SU-DHL-6 (cell line): ENCODE results near the gene TCEANC2.
"Not testable (repeated sequence)": the region's sequence is repeated elsewhere in the genome, so short reads cannot be mapped to it uniquely, and the experiment has no call there.

ENCODE experiments used
- H2AFZ ChIP-seq: fragments of 200-600 bp; sonication (generic); 2 replicates; pipeline ENCODE4 v1.6.1; 2014; ENCODE audit warnings: low read depth, mild to moderate bottlenecking, moderate library complexity, mixed read lengths, antibody characterized with exemption, low read length; ENCODE audit not compliant: severe bottlenecking
- H3F3A ChIP-seq: fragments of 200-600 bp; shearing (Covaris generic); 2 replicates; pipeline ENCODE4 v1.6.0; 2016; ENCODE audit warnings: antibody characterized with exemption, mild to moderate bottlenecking; ENCODE audit not compliant: insufficient read depth
- H3K27ac ChIP-seq: fragments of 200-600 bp; sonication (generic); 2 replicates; pipeline ENCODE4 v1.5.1; 2016; ENCODE audit warnings: low read depth, mild to moderate bottlenecking, low read length, moderate library complexity, mixed read lengths
- H3K27me3 ChIP-seq: fragments of 200-600 bp; sonication (generic), shearing (Covaris generic); 2 replicates; pipeline ENCODE4 v1.6.0; 2014; ENCODE audit warnings: mild to moderate bottlenecking, low read length
- H3K36me3 ChIP-seq: fragments of 200-600 bp; sonication (generic); 2 replicates; pipeline ENCODE4 v1.6.1; 2014; ENCODE audit warnings: mild to moderate bottlenecking, low read length, mixed read lengths
- H3K4me2 ChIP-seq: fragments of 300-600, 200-600 bp; shearing (Covaris generic), sonication (generic); 2 replicates; pipeline ENCODE4 v1.6.0; 2014; ENCODE audit warnings: low read length, low read depth, mild to moderate bottlenecking; ENCODE audit not compliant: poor library complexity, severe bottlenecking
- H3K4me3 ChIP-seq: fragments of 200-600 bp; sonication (generic); 2 replicates; pipeline ENCODE4 v1.5.1; 2014; ENCODE audit warnings: antibody characterized with exemption, low read length, mild to moderate bottlenecking, mixed read lengths; ENCODE audit not compliant: insufficient read depth, poor library complexity, severe bottlenecking
- H3K79me2 ChIP-seq: fragments of 200-600 bp; sonication (generic); 2 replicates; pipeline ENCODE4 v1.6.1; 2014; ENCODE audit warnings: mild to moderate bottlenecking, low read length, moderate library complexity; ENCODE audit not compliant: insufficient read depth
- H3K9ac ChIP-seq: fragments of 200-600 bp; sonication (generic); 2 replicates; pipeline ENCODE4 v1.7.0; 2014; ENCODE audit warnings: mild to moderate bottlenecking, low read length
- H3K9me2 ChIP-seq: fragments of 200-600 bp; sonication (generic); replicated peaks from 2 replicates; pipeline ENCODE4 v1.6.1; 2014; ENCODE audit warnings: low read length; ENCODE audit not compliant: insufficient read depth
- H3K9me3 ChIP-seq: fragments of 200-600 bp; sonication (generic); 2 replicates; pipeline ENCODE4 v1.6.1; 2014; ENCODE audit warnings: low read length, mixed read lengths; ENCODE audit not compliant: insufficient read depth
- H4K20me1 ChIP-seq: fragments of 200-600 bp; sonication (generic); 2 replicates; pipeline ENCODE4 v1.6.1; 2014; ENCODE audit warnings: low read depth, mild to moderate bottlenecking, antibody characterized with exemption, low read length, moderate library complexity, mixed read lengths
- EZH2phosphoT487 ChIP-seq: fragments of 200-600 bp; sonication (generic), shearing (Covaris generic); conservative IDR thresholded peaks from 2 replicates; pipeline ENCODE4 v1.6.1; 2018; ENCODE audit warnings: mild to moderate bottlenecking, antibody characterized with exemption, low read length, moderate library complexity, mixed read lengths
- TF ChIP-seq, protein P1 (sequence below): fragments of 200-600 bp; sonication (generic); IDR thresholded peaks from one replicate; pipeline ENCODE4 v1.5.1; 2017; ENCODE audit warnings: antibody characterized with exemption, mild to moderate bottlenecking, low read length, moderate library complexity; ENCODE audit not compliant: insufficient read depth, poor library complexity, severe bottlenecking

The TCEANC2 gene

DNA sequence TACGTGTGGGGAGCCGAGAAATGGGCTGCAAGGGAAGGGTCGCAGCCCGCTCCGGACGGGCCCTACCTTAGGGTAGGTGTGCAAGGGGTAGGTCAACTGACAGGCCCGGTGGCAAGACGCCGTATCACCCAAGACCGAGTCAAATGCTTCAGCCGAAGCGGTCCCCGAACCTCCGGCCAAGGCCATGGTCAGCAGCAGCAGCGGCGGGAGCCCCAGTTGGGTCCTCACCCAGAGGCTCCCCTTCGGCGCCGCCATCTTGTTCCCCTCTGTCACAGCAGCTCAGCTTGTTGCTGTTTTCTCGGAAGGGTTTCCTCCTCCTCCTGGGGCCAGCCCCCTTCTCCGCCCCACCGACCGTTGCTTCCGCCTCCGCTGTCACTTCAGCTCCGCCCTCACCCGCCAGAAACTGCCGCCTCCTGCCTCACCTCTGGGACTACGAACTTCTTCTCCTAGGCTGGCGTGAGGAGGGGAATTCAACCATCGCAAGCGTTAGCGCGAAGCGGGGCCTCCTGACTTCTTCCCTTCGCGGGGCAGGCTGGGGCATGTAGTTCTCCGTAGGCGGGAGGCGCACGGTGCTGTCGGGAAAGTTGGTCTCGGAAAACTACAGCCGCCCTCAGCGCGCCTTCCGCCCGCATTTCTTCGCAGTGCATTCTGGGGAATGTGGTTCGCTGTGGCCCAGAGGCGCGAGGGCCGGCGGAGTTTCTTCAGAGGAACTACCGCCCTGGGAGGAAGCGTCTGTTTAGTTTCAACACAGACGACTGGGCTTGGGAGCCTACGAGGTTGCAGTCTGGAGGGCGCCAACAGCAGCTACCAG lies at the start of gene TCEANC2, which contains the start of gene TMEM59:
TCEANC2 (plus strand) TSS at position 675 of the 811 bp plus-strand sequence. CDS start 815 bp downstream, outside the sequence.
TMEM59 (minus strand) TSS at position 271 of the 811 bp plus-strand sequence; CDS start at position 255, 16 bp downstream.
- H3K27ac ChIP-seq = peak within 1 kb of the TSS; percentile 76
- no peaks in the 10 kb centered on the region for H3K9me3 ChIP-seq
- TF ChIP-seq, protein P1, sequence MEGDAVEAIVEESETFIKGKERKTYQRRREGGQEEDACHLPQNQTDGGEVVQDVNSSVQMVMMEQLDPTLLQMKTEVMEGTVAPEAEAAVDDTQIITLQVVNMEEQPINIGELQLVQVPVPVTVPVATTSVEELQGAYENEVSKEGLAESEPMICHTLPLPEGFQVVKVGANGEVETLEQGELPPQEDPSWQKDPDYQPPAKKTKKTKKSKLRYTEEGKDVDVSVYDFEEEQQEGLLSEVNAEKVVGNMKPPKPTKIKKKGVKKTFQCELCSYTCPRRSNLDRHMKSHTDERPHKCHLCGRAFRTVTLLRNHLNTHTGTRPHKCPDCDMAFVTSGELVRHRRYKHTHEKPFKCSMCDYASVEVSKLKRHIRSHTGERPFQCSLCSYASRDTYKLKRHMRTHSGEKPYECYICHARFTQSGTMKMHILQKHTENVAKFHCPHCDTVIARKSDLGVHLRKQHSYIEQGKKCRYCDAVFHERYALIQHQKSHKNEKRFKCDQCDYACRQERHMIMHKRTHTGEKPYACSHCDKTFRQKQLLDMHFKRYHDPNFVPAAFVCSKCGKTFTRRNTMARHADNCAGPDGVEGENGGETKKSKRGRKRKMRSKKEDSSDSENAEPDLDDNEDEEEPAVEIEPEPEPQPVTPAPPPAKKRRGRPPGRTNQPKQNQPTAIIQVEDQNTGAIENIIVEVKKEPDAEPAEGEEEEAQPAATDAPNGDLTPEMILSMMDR = no peak
- TF ChIP-seq EZH2phosphoT487 = no peak
- H3K27me3 ChIP-seq = no peaks in the 10 kb centered on the region
- no peaks in the 10 kb centered on the region for H4K20me1 ChIP-seq
- peaks cover 57% of the 10 kb centered on the region for H3K79me2 ChIP-seq
- no peaks in the 10 kb centered on the region for H3K9me2 ChIP-seq
- peak within 1 kb of the TSS; percentile 92 for H3K4me3 ChIP-seq
- no peaks in the 10 kb centered on the region for H3K36me3 ChIP-seq
- peak within 1 kb of the TSS; percentile 92 for H3K4me2 ChIP-seq
- peak within 1 kb of the TSS; percentile 87 for H2AFZ ChIP-seq
- peak within 1 kb of the TSS; percentile 93 for H3K9ac ChIP-seq
- peaks cover 8% of the 10 kb centered on the region for H3F3A ChIP-seq

GRCh38 chr1:54003750-54004480 lies 49.5 kb upstream of the TCEANC2 start:
- H3K79me2 ChIP-seq, H3F3A ChIP-seq, H3K27me3 ChIP-seq, H3K4me3 ChIP-seq, H3K27ac ChIP-seq, H3K36me3 ChIP-seq, H3K9ac ChIP-seq, H3K9me2 ChIP-seq, H2AFZ ChIP-seq, H4K20me1 ChIP-seq, H3K4me2 ChIP-seq, H3K9me3 ChIP-seq: not testable (repeated sequence)

- Histone ChIP-seq H3K9me2 (no peaks in the 10 kb centered on the region), H3K4me3 (no peak overlapping the region), H3K4me2 (no peak overlapping the region), H3K9me3 (no peaks in the 10 kb centered on the region), H3K79me2 (no peaks in the 10 kb centered on the region), H4K20me1 (no peaks in the 10 kb centered on the region), H3K36me3 (no peaks in the 10 kb centered on the region), H3K27me3 (no peaks in the 10 kb centered on the region), H3K9ac (no peak overlapping the region), H3K27ac (no peak overlapping the region), H3F3A (no peaks in the 10 kb centered on the region), H2AFZ (no peak overlapping the region)
- TF ChIP-seq EZH2phosphoT487 = no peak
- TF ChIP-seq, protein P1 = no peak
These were observed 48.8 kb upstream of the TCEANC2 start for GRCh38 chr1:54004481-54005049.
